B cell (primary cell): ENCODE results near the gene AKT1. TPM values are rescaled to one million over a fixed set of nuclear protein-coding genes. Genes with fewer than 3 reads are reported as not detected.
A peak's percentile ranks its signal among the peaks of the same experiment; 100 is the strongest.

Experiments
- ATAC-seq: fragments of 200-7000 bp; cut with Tn5 transposase; one replicate; pipeline ENCODE4 v1.10.0; 2021; ENCODE audit warnings: low read depth, mild to moderate bottlenecking, moderate number of reproducible peaks, moderate library complexity
- CTCF ChIA-PET: fragments of 350-600 bp; sonication (Branson Sonifier 250); formaldehyde crosslinking; loops from one replicate; lab custom pipeline; 2021; ENCODE audit warnings: antibody characterized with exemption, inconsistent platforms; lab: Charles Lee
- POLR2A ChIA-PET: fragments of 350-600 bp; sonication (Branson Sonifier 250); formaldehyde crosslinking; loops from one replicate; lab custom pipeline; 2021; ENCODE audit warnings: antibody characterized with exemption; lab: Charles Lee
- DNase-seq: peaks from one replicate; pipeline ENCODE4 v3.0.0; 2013
- H2AFZ ChIP-seq: 2 replicates; pipeline ENCODE4 v1.6.1; 2012; ENCODE audit warnings: mild to moderate bottlenecking, low read depth, low read length; ENCODE audit not compliant: insufficient read depth, poor library complexity, severe bottlenecking
- H3K27ac ChIP-seq, 2 donors: 1 replicate in 1 of 2; 2 replicates in 1 of 2; pipeline ENCODE4 v1.5.1; 2012 to 2013; ENCODE audit warnings: low read length in 2 of 2, mild to moderate bottlenecking in 2 of 2, moderate library complexity in 1 of 2
- H3K27me3 ChIP-seq, 4 experiments: fragments of 200-600 bp in 1 of 4; sonication (generic) in 1 of 4; replicated peaks in 1 of 4; 1 replicate in 2 of 4; 2 replicates in 2 of 4; pipeline versions ENCODE4 v1.6.1 to v1.7.0; 2013 to 2016; ENCODE audit warnings: low read length in 3 of 4, mild to moderate bottlenecking in 2 of 4, mixed read lengths in 1 of 4, moderate library complexity in 1 of 4; ENCODE audit not compliant: insufficient read depth in 4 of 4, control insufficient read depth in 3 of 4; ENCODE audit errors: control extremely low read depth in 1 of 4
- H3K36me3 ChIP-seq, 2 experiments: replicated peaks in 1 of 2; 1 replicate in 1 of 2; 2 replicates in 1 of 2; pipeline versions ENCODE4 v1.6.1 to v1.7.1; 2013; ENCODE audit warnings: low read length in 1 of 2; ENCODE audit not compliant: insufficient read depth in 2 of 2, control insufficient read depth in 1 of 2; ENCODE audit errors: control extremely low read depth in 1 of 2, extremely low read depth in 1 of 2
- H3K4me1 ChIP-seq, 2 donors: fragments of 200-600 bp in 1 of 2; sonication (generic) in 1 of 2; 1 replicate in 1 of 2; 2 replicates in 1 of 2; pipeline versions ENCODE4 v1.5.1 to v1.6.1; 2013 to 2017; ENCODE audit warnings: low read length in 2 of 2; ENCODE audit not compliant: control insufficient read depth in 2 of 2, insufficient read depth in 2 of 2
- H3K4me2 ChIP-seq: replicated peaks from 2 replicates; pipeline ENCODE3; 2012; ENCODE audit warnings: mild to moderate bottlenecking, low read depth, low read length; ENCODE audit not compliant: poor library complexity, severe bottlenecking
- H3K4me3 ChIP-seq, 5 experiments: fragments of 200-600 bp in 1 of 5; sonication (generic) in 1 of 5; 1 replicate in 3 of 5; 2 replicates in 2 of 5; pipeline versions ENCODE4 v1.5.1 to v1.7.0; 2011 to 2016; ENCODE audit warnings: low read length in 4 of 5, mild to moderate bottlenecking in 4 of 5, low read depth in 2 of 5, control low read depth in 1 of 5, moderate library complexity in 1 of 5; ENCODE audit not compliant: insufficient read depth in 1 of 5; ENCODE audit errors: control extremely low read depth in 1 of 5, extremely low read depth in 1 of 5
- H3K79me2 ChIP-seq: fragments of 200-600 bp; sonication (generic); one replicate; pipeline ENCODE4 v1.6.0; 2016; ENCODE audit warnings: low read length; ENCODE audit not compliant: control insufficient read depth, insufficient read depth
- H3K9ac ChIP-seq: fragments of 200-600 bp; sonication (generic); 2 replicates; pipeline ENCODE4 v1.6.1; 2017; ENCODE audit warnings: mild to moderate bottlenecking, low read length, moderate library complexity
- H3K9me3 ChIP-seq, 3 donors: one replicate each; pipeline versions ENCODE4 v1.6.1 to v1.7.1; 2013; ENCODE audit warnings: low read length in 2 of 3; ENCODE audit not compliant: control insufficient read depth in 2 of 3, insufficient read depth in 1 of 3; ENCODE audit errors: control extremely low read depth in 1 of 3
- H4K20me1 ChIP-seq: 2 replicates; pipeline ENCODE4 v1.6.0; 2012; ENCODE audit warnings: mild to moderate bottlenecking, low read length; ENCODE audit not compliant: insufficient read depth, control insufficient read depth, poor library complexity, severe bottlenecking
- H3K27ac Mint-ChIP-seq: one replicate; pipeline ENCODE4 v1.8.0; 2021; ENCODE audit warnings: mixed read lengths
- H3K27me3 Mint-ChIP-seq: one replicate; pipeline ENCODE4 v1.8.0; 2021; ENCODE audit warnings: mixed read lengths
- H3K4me1 Mint-ChIP-seq: one replicate; pipeline ENCODE4 v1.8.0; 2021; ENCODE audit warnings: mixed read lengths
- H3K4me3 Mint-ChIP-seq: one replicate; pipeline ENCODE4 v1.8.0; 2021; ENCODE audit warnings: mixed read lengths
- H3K9me3 Mint-ChIP-seq: one replicate; pipeline ENCODE4 v1.8.0; 2022; ENCODE audit warnings: mixed read lengths; ENCODE audit not compliant: insufficient read depth
- EZH2 ChIP-seq: IDR thresholded peaks from 2 replicates; pipeline ENCODE4 v1.6.1; 2012; ENCODE audit warnings: borderline replicate concordance, low read depth, mild to moderate bottlenecking, moderate library complexity, low read length; ENCODE audit not compliant: insufficient read depth, poor library complexity, severe bottlenecking
- WGBS: methylation state at CpG from one replicate; pipeline ENCODE4 v1.1.5; 2013; ENCODE audit warnings: missing lambda C conversion rate; ENCODE audit not compliant: insufficient coverage; 5-methylcytosine and 5-hydroxymethylcytosine counted together
- intact Hi-C: fragments of 100-400 bp; cut with micrococcal nuclease; formaldehyde crosslinking; loops from one replicate; pipeline ENCODE4 v1.10.0; 2022
- polyA plus RNA-seq: library from polyadenylated mRNA; depleted of rRNA; stranded (reverse); fragments of >200 nt; gene quantifications from 2 replicates; pipeline ENCODE4 v1.2.3, GENCODE V29; 2012
- total RNA-seq, 2 donors: library from RNA; stranded (reverse); fragments of 120-200 nt in 1 of 2; gene quantifications; 1 replicate in 1 of 2; 2 replicates in 1 of 2; pipeline versions ENCODE4 v1.2.3 to v1.2.4, GENCODE V29; 2013 to 2022
- TF ChIP-seq, protein P1 (sequence below): fragments of 200-600 bp; IDR thresholded peaks from one replicate; pipeline ENCODE4 v1.8.0; 2022; ENCODE audit warnings: antibody characterized with exemption, mild to moderate bottlenecking

The AKT1 gene
- total and polyA plus RNA-seq, 2 donors (not counting 1 experiment from before 2014, with no cell fraction given), result 71.1 to 90.1 TPM

DNA sequence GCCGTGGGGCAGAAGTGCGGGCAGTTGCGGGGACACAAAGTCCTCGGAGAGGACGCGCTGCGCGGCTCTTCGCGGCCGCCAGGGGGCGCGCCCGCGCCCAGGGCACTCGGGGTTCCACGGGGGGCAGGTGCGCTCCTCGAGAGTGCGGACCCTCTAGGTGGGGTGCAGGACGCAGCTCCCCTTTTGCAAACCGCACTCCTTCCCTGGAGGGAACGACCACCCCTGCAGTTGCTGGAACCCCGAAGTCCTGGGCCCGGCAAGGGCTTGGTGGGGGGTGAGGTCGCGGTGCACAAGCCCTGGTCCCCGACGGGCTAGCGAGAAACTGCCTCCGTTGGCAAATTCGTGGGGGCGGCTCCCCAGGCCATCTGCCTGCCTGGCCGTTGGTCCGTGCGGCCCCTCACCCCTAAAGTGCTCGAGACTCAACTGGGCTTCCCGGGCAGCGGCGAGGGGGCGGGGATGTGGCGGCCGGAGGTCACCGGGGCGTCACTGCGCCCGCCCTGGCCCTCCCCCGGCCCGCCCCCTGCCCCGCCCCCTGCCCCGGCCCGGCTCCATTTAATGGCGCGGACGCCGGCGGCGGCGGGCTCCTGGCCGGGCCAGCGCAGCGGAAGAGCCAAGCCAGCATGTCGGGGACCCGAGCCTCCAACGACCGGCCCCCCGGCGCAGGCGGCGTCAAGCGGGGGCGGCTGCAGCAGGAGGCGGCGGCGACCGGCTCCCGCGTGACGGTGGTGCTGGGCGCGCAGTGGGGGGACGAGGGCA is 71.7 kb downstream of the AKT1 start, which contains the start of gene ADSS1:
Gene ADSS1, plus strand, starts transcription at position 579 of the 756 bp plus-strand sequence. Its CDS starts 42 bp downstream, at position 621.
- Mint-ChIP-seq H3K4me3 (peak within 1 kb of the TSS; percentile 76), H3K4me1 (peaks cover 3% of the 10 kb centered on the region), H3K9me3 (no peaks in the 10 kb centered on the region), H3K27ac (no peak within 1 kb of the TSS), H3K27me3 (peaks cover 8% of the 10 kb centered on the region)
- Histone ChIP-seq H3K27ac (no peak within 1 kb of the TSS), H3K9me3 (no peaks in the 10 kb centered on the region), H2AFZ (peak within 1 kb of the TSS; percentile 84), H3K36me3 (peaks cover 0 to 3% of the 10 kb centered on the region in 2 experiments), H3K4me2 (peak within 1 kb of the TSS; percentile 97), H3K27me3 (peaks cover 0 to 9% (median 3%) of the 10 kb centered on the region in 4 experiments), H3K4me1 (peaks cover 6 to 10% of the 10 kb centered on the region in 2 donors), H4K20me1 (no peaks in the 10 kb centered on the region), H3K79me2 (no peaks in the 10 kb centered on the region), H3K9ac (peak within 1 kb of the TSS; percentile 74), H3K4me3 (peak within 1 kb of the TSS; percentile 53 to 79 (median 60))
- DNase-seq (peak; percentile 85), ATAC-seq (peak; percentile 84)
- POLR2A ChIA-PET, result interaction anchor here (0.8 kb wide), 1 partner anchor 29 kb away, joined by 6 read pairs; the partner anchor contains the start of gene SIVA1
- intact Hi-C loops, result loop anchor here (1.0 kb wide), 1 partner anchor 28 kb away; no protein-coding TSS in a partner anchor
- CTCF ChIA-PET, result interaction anchor here (0.9 to 3.6 kb wide), 5 partner anchors 13 to 102 kb away, joined by 3 to 12 read pairs (median 4); partner anchors contain the start of gene SIVA1
- no peak for TF ChIP-seq EZH2
- TF ChIP-seq, protein P1, sequence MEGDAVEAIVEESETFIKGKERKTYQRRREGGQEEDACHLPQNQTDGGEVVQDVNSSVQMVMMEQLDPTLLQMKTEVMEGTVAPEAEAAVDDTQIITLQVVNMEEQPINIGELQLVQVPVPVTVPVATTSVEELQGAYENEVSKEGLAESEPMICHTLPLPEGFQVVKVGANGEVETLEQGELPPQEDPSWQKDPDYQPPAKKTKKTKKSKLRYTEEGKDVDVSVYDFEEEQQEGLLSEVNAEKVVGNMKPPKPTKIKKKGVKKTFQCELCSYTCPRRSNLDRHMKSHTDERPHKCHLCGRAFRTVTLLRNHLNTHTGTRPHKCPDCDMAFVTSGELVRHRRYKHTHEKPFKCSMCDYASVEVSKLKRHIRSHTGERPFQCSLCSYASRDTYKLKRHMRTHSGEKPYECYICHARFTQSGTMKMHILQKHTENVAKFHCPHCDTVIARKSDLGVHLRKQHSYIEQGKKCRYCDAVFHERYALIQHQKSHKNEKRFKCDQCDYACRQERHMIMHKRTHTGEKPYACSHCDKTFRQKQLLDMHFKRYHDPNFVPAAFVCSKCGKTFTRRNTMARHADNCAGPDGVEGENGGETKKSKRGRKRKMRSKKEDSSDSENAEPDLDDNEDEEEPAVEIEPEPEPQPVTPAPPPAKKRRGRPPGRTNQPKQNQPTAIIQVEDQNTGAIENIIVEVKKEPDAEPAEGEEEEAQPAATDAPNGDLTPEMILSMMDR, result peak; percentile 99
- under 1% methylated on average over 79 of the region's 82 CpGs for WGBS
